ENCODE measurements around the gene FAM20C. TPM values are rescaled to one million over a fixed set of nuclear protein-coding genes. Genes with fewer than 3 reads are reported as not detected.

FAM20C gene
- total RNA-seq, 1 experiment from 2014 or later = 35.8 TPM

DNA sequence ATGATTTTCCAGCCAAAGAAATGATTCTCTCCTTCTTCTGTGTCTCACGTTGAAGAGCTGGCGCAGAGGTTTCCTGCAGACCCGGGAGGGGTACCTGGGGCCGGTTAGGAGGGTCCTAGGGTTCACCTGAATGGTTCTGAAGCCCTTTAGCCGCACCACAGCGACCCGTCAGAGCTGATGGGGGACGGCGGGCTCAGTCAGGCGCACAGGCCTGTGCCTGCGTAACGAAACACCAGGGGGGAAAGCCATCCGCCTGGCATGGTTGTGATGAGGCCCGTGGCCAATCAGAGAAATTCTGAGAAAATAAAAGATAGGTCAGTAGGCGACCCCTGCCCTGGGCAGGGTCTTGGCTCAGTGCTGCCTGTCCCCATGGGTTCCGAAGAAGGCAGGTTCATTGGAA lies 35.6 kb downstream of the FAM20C start:
- Histone ChIP-seq H3K27ac (ENCODE audit: low read depth, low read length, poor library complexity, severe bottlenecking) (no peak overlapping the region), H3K4me3 (ENCODE audit: low read depth, low read length, poor library complexity, severe bottlenecking) (no peak overlapping the region), H3K4me1 (ENCODE audit: insufficient read depth, low read length, poor library complexity, severe bottlenecking) (no peaks in the 10 kb centered on the region), H3K9me3 (ENCODE audit: low read depth, low read length, poor library complexity, severe bottlenecking) (no peaks in the 10 kb centered on the region), H3K36me3 (ENCODE audit: insufficient read depth, low read length, poor library complexity, severe bottlenecking) (no peaks in the 10 kb centered on the region), H3K27me3 (replicated peaks; ENCODE audit: insufficient read depth, low read depth, low read length, poor library complexity) (no peaks in the 10 kb centered on the region)
- no TSS peak for BruUV-seq (replicated peaks)
- ChIA-PET POLR2A (ENCODE audit: low non-redundant PET) (no interaction called here), CTCF (no interaction called here)
- intact Hi-C loops (cut with micrococcal nuclease; ENCODE audit: unreplicated experiment) = no loop called here
- TF ChIP-seq, protein P1, sequence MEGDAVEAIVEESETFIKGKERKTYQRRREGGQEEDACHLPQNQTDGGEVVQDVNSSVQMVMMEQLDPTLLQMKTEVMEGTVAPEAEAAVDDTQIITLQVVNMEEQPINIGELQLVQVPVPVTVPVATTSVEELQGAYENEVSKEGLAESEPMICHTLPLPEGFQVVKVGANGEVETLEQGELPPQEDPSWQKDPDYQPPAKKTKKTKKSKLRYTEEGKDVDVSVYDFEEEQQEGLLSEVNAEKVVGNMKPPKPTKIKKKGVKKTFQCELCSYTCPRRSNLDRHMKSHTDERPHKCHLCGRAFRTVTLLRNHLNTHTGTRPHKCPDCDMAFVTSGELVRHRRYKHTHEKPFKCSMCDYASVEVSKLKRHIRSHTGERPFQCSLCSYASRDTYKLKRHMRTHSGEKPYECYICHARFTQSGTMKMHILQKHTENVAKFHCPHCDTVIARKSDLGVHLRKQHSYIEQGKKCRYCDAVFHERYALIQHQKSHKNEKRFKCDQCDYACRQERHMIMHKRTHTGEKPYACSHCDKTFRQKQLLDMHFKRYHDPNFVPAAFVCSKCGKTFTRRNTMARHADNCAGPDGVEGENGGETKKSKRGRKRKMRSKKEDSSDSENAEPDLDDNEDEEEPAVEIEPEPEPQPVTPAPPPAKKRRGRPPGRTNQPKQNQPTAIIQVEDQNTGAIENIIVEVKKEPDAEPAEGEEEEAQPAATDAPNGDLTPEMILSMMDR (conservative IDR thresholded peaks at IDR 0.05; ENCODE audit: low read depth, low read length) = no peak
- no peak for TF ChIP-seq EZH2 (IDR thresholded peaks at IDR 0.05; ENCODE audit: borderline replicate concordance, low read depth, low read length, poor library complexity, severe bottlenecking)
- no peak for DNase-seq (ENCODE audit: low spot score)

DNA sequence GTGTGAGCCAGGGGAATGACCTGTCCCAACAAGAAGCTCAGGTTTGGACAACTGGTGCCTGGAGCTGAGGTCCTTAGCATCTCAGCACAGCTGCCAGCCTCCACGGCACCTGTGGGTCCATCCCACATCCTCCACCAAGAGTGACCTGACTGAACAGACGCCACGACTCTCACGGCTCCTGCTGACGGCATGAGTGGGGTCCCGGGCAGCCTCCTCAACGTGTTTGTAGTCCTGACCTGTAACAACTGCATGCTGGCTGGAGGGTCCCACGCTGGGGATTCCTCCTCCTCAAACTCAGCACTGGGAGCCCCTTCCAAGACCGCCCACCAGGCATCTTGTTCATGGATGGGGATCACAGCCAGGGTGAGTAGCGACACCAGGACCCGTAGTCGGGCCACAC lies 36.2 kb downstream of the FAM20C start:
- TF ChIP-seq EZH2 (IDR thresholded peaks at IDR 0.05; ENCODE audit: borderline replicate concordance, low read depth, low read length, poor library complexity, severe bottlenecking) = no peak
- TF ChIP-seq, protein P1 (conservative IDR thresholded peaks at IDR 0.05; ENCODE audit: low read depth, low read length) = no peak
- no peak overlapping the region for H3K4me3 ChIP-seq (ENCODE audit: low read depth, low read length, poor library complexity, severe bottlenecking)
- ChIA-PET CTCF (no interaction called here), POLR2A (ENCODE audit: low non-redundant PET) (no interaction called here)
- DNase-seq (ENCODE audit: low spot score) = no peak
- intact Hi-C loops (cut with micrococcal nuclease; ENCODE audit: unreplicated experiment) = no loop called here
- no TSS peak for BruUV-seq (replicated peaks)
- no peaks in the 10 kb centered on the region for H3K36me3 ChIP-seq (ENCODE audit: insufficient read depth, low read length, poor library complexity, severe bottlenecking)
- no peaks in the 10 kb centered on the region for H3K4me1 ChIP-seq (ENCODE audit: insufficient read depth, low read length, poor library complexity, severe bottlenecking)
- H3K27ac ChIP-seq (ENCODE audit: low read depth, low read length, poor library complexity, severe bottlenecking) = no peak overlapping the region
- no peaks in the 10 kb centered on the region for H3K27me3 ChIP-seq (replicated peaks; ENCODE audit: insufficient read depth, low read depth, low read length, poor library complexity)
- no peaks in the 10 kb centered on the region for H3K9me3 ChIP-seq (ENCODE audit: low read depth, low read length, poor library complexity, severe bottlenecking)

GRCh38 chr7:229184-229964 lies 37.0 kb downstream of the FAM20C start:
- H3K27ac ChIP-seq (ENCODE audit: low read depth, low read length, poor library complexity, severe bottlenecking) = no peak overlapping the region
- DNase-seq (ENCODE audit: low spot score) = no peak
- no TSS peak for BruUV-seq (replicated peaks)
- H3K9me3 ChIP-seq (ENCODE audit: low read depth, low read length, poor library complexity, severe bottlenecking) = no peaks in the 10 kb centered on the region
- no peaks in the 10 kb centered on the region for H3K4me1 ChIP-seq (ENCODE audit: insufficient read depth, low read length, poor library complexity, severe bottlenecking)
- H3K4me3 ChIP-seq (ENCODE audit: low read depth, low read length, poor library complexity, severe bottlenecking) = no peak overlapping the region
- no peaks in the 10 kb centered on the region for H3K27me3 ChIP-seq (replicated peaks; ENCODE audit: insufficient read depth, low read depth, low read length, poor library complexity)
- intact Hi-C loops (cut with micrococcal nuclease; ENCODE audit: unreplicated experiment) = no loop called here
- no peaks in the 10 kb centered on the region for H3K36me3 ChIP-seq (ENCODE audit: insufficient read depth, low read length, poor library complexity, severe bottlenecking)
- no peak for TF ChIP-seq EZH2 (IDR thresholded peaks at IDR 0.05; ENCODE audit: borderline replicate concordance, low read depth, low read length, poor library complexity, severe bottlenecking)
- TF ChIP-seq, protein P1 (conservative IDR thresholded peaks at IDR 0.05; ENCODE audit: low read depth, low read length) = no peak
- POLR2A ChIA-PET (ENCODE audit: low non-redundant PET) = interaction anchor here (0.6 kb wide), 1 partner anchor 362 kb away, joined by 3 read pairs; no protein-coding TSS in a partner anchor
- CTCF ChIA-PET = no interaction called here

All from A673 (cell line).